Hepatocyte (in vitro differentiated cells): ENCODE data around the gene CCDC81. TPM values are rescaled to one million over a fixed set of nuclear protein-coding genes. Genes with fewer than 3 reads are reported as not detected.

ENCODE experiments used
- DNase-seq: peaks from one replicate; pipeline ENCODE4 v3.0.0-alpha.2; 2016; ENCODE audit warnings: low spot score
- H2AFZ ChIP-seq: fragments of 200-600 bp; sonication (generic); 2 replicates; pipeline ENCODE4 v1.6.0; 2016; ENCODE audit warnings: antibody characterized with exemption, mild to moderate bottlenecking
- H3K27ac ChIP-seq: fragments of 200-600 bp; sonication (generic); 2 replicates; pipeline ENCODE4 v1.5.1; 2016; ENCODE audit warnings: mild to moderate bottlenecking
- H3K27me3 ChIP-seq: fragments of 200-600 bp; sonication (generic); 2 replicates; pipeline ENCODE4 v1.6.1; 2016
- H3K36me3 ChIP-seq: fragments of 200-600 bp; sonication (generic); replicated peaks from 2 replicates; pipeline ENCODE4 v1.5.1; 2016; ENCODE audit warnings: low read depth; ENCODE audit not compliant: insufficient read depth
- H3K4me1 ChIP-seq: fragments of 200-600 bp; sonication (generic); 2 replicates; pipeline ENCODE4 v1.5.1; 2016; ENCODE audit warnings: mild to moderate bottlenecking, moderate library complexity; ENCODE audit not compliant: insufficient read depth
- H3K4me2 ChIP-seq: fragments of 200-600 bp; sonication (generic); 2 replicates; pipeline ENCODE4 v1.6.0; 2016
- H3K4me3 ChIP-seq: fragments of 200-600 bp; sonication (generic); 2 replicates; pipeline ENCODE4 v1.5.1; 2016; ENCODE audit warnings: mild to moderate bottlenecking
- H3K79me2 ChIP-seq: fragments of 200-600 bp; sonication (generic); 2 replicates; pipeline ENCODE4 v1.6.0; 2017; ENCODE audit warnings: mild to moderate bottlenecking
- H3K9me2 ChIP-seq: fragments of 200-600 bp; sonication (generic); replicated peaks from 2 replicates; pipeline ENCODE4 v1.6.0; 2017; ENCODE audit warnings: mild to moderate bottlenecking; ENCODE audit not compliant: insufficient read depth
- H3K9me3 ChIP-seq: fragments of 200-600 bp; sonication (generic); 2 replicates; pipeline ENCODE4 v1.5.1; 2016; ENCODE audit warnings: low read depth, mild to moderate bottlenecking
- H4K20me1 ChIP-seq: fragments of 200-600 bp; sonication (generic); 2 replicates; pipeline ENCODE4 v1.6.0; 2016; ENCODE audit warnings: mild to moderate bottlenecking; ENCODE audit not compliant: insufficient read depth, poor library complexity, severe bottlenecking
- CTCF ChIP-seq: fragments of 200-600 bp; sonication (generic); IDR thresholded peaks from 2 replicates; pipeline ENCODE4 v1.5.1; 2016; ENCODE audit warnings: antibody characterized with exemption, mild to moderate bottlenecking; ENCODE audit not compliant: poor library complexity
- EZH2 ChIP-seq: fragments of 200-600 bp; sonication (generic); IDR thresholded peaks from 2 replicates; pipeline ENCODE4 v1.6.1; 2016; ENCODE audit warnings: antibody characterized with exemption, mild to moderate bottlenecking, borderline replicate concordance
- EZH2phosphoT487 ChIP-seq: fragments of 200-600 bp; sonication (generic); IDR thresholded peaks from one replicate; pipeline ENCODE4 v1.6.1; 2018; ENCODE audit warnings: antibody characterized with exemption, mild to moderate bottlenecking, low read depth, moderate library complexity; ENCODE audit not compliant: unreplicated experiment, severe bottlenecking
- WGBS: methylation state at CpG from one replicate; pipeline ENCODE4 v1.1.6; 2016; ENCODE audit warnings: low lambda C conversion rate; ENCODE audit errors: missing lambda C conversion rate; 5-methylcytosine and 5-hydroxymethylcytosine counted together
- polyA plus RNA-seq: library from polyadenylated mRNA; unstranded; fragments of >200 nt; fragmentation: Nextera tagmentation; extraction: Ambion mirVana; gene quantifications from 2 replicates; pipeline ENCODE4 v1.2.1, GENCODE V29; 2016
- total RNA-seq: library from RNA; depleted of rRNA; stranded (reverse); fragments of >200 nt; gene quantifications from 2 replicates; pipeline ENCODE4 v1.2.3, GENCODE V29; 2014

The CCDC81 gene
- total and polyA plus RNA-seq, 2 experiments from 2014 or later, result 0.16 to 0.33 TPM

GRCh38 chr11:86396396-86396795, 21.7 kb downstream of the CCDC81 start:
- no peaks in the 10 kb centered on the region for H3K4me1 ChIP-seq
- H3K27me3 ChIP-seq, result no peaks in the 10 kb centered on the region
- H3K27ac ChIP-seq, result no peak overlapping the region
- no peak overlapping the region for H2AFZ ChIP-seq
- DNase-seq, result no peak
- no peak overlapping the region for H3K4me2 ChIP-seq
- no peak overlapping the region for H3K4me3 ChIP-seq
- H3K36me3 ChIP-seq, result no peaks in the 10 kb centered on the region
- no peaks in the 10 kb centered on the region for H3K9me3 ChIP-seq
- no peak for TF ChIP-seq EZH2phosphoT487
- TF ChIP-seq EZH2, result no peak
- no peak for TF ChIP-seq CTCF
- no peaks in the 10 kb centered on the region for H3K79me2 ChIP-seq
- 96% methylated on average over 2 of the region's 2 CpGs for WGBS
- no peaks in the 10 kb centered on the region for H4K20me1 ChIP-seq
- no peaks in the 10 kb centered on the region for H3K9me2 ChIP-seq

DNA sequence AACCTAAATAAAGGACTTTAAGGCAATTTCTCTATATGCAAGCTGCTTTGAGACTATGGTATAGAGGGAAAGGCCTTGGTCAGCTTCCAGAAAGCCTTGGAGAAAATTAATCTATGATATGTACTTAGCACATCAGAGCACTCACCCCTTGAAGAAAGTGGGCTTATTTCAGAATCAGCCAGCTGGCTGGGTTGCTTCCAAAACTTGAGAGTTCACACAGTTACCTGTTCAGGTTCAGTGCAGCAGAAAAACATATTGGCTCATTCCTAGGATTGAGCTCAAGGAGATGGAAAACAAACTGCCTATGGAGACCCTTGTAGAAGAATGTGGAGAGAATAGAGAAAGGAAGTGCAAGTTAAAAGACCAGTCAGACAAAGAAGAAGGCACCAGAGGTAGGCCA, 22.7 kb downstream of the CCDC81 start:
- Histone ChIP-seq H4K20me1 (no peaks in the 10 kb centered on the region), H3K27me3 (no peaks in the 10 kb centered on the region), H3K4me1 (no peaks in the 10 kb centered on the region), H3K4me2 (no peak overlapping the region), H3K79me2 (no peaks in the 10 kb centered on the region), H3K36me3 (no peaks in the 10 kb centered on the region), H2AFZ (no peak overlapping the region), H3K9me3 (no peaks in the 10 kb centered on the region), H3K9me2 (no peaks in the 10 kb centered on the region), H3K27ac (no peak overlapping the region), H3K4me3 (no peak overlapping the region)
- DNase-seq, result no peak
- TF ChIP-seq EZH2phosphoT487, result no peak
- no peak for TF ChIP-seq EZH2
- no peak for TF ChIP-seq CTCF

DNA sequence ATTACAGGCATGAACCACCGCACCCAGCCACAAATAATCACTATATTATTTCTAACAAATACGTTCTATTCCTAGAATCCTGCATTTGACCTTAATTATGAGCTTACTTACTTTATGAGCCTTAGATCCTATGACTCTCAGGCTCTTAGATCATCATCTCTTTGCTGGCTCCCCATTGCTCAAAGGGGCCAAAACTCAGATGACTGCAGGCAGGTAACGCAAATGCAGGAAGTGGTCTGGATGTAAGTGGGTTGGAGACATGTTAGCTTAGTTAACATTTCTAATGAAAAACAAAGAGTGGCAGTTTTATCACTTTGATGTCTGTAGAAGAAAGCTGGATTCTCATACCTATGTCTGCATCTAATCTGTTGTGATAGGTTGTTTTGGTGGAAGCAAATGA, 23.4 kb downstream of the CCDC81 start:
- DNase-seq, result no peak
- H3K36me3 ChIP-seq, result no peaks in the 10 kb centered on the region
- H3K4me2 ChIP-seq, result no peak overlapping the region
- no peaks in the 10 kb centered on the region for H3K9me3 ChIP-seq
- no peaks in the 10 kb centered on the region for H3K79me2 ChIP-seq
- H3K9me2 ChIP-seq, result no peaks in the 10 kb centered on the region
- no peak overlapping the region for H3K4me3 ChIP-seq
- H2AFZ ChIP-seq, result no peak overlapping the region
- H3K27me3 ChIP-seq, result no peaks in the 10 kb centered on the region
- no peaks in the 10 kb centered on the region for H3K4me1 ChIP-seq
- H3K27ac ChIP-seq, result no peak overlapping the region
- WGBS, result 83% methylated on average over 3 of the region's 3 CpGs
- no peaks in the 10 kb centered on the region for H4K20me1 ChIP-seq
- TF ChIP-seq EZH2phosphoT487, result no peak
- TF ChIP-seq EZH2, result no peak
- no peak for TF ChIP-seq CTCF

DNA sequence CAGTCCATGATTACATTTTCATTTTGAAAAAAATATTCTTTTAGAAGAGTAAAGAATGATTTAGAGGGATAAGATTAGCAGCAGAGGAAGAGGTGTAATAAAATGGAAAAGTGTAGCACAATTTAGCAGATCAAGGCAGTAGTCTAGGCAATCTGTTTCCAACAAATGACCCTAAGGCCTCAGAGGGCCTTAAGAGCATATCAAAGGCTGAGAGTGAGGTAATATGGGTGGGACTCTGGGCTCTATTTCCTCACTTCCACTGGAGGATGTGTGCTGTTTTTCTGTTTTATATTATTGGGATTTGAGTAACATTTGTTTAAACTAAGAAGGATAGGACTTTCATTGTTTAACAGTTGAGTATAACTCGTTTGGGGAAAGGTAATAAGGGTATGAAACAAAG, 28.8 kb downstream of the CCDC81 start:
- H3K79me2 ChIP-seq, result no peaks in the 10 kb centered on the region
- no peaks in the 10 kb centered on the region for H3K9me2 ChIP-seq
- no peaks in the 10 kb centered on the region for H3K27me3 ChIP-seq
- 65% methylated on average over 1 of the region's 1 CpG for WGBS
- H3K27ac ChIP-seq, result no peak overlapping the region
- no peaks in the 10 kb centered on the region for H4K20me1 ChIP-seq
- no peak overlapping the region for H3K4me2 ChIP-seq
- H3K36me3 ChIP-seq, result no peaks in the 10 kb centered on the region
- H3K4me3 ChIP-seq, result no peak overlapping the region
- no peaks in the 10 kb centered on the region for H3K9me3 ChIP-seq
- no peak for DNase-seq
- no peaks in the 10 kb centered on the region for H3K4me1 ChIP-seq
- TF ChIP-seq EZH2phosphoT487 (no peak), EZH2 (no peak), CTCF (no peak)
- no peak overlapping the region for H2AFZ ChIP-seq
